Ishikawa (cell line): ENCODE data around the gene MRPL53.

Experiments
- CEBPB ChIP-seq: IDR thresholded peaks from 2 replicates; pipeline ENCODE4 v1.6.1; 2012
- CREB1 ChIP-seq: IDR thresholded peaks from 2 replicates; pipeline ENCODE4 v1.6.1; 2012; ENCODE audit warnings: low read depth
- EP300 ChIP-seq: IDR thresholded peaks from 2 replicates; pipeline ENCODE4 v1.6.1; 2012; ENCODE audit warnings: borderline replicate concordance
- FOXM1 ChIP-seq: IDR thresholded peaks from 2 replicates; pipeline ENCODE4 v1.6.1; 2012; ENCODE audit warnings: low read depth, borderline replicate concordance
- NFIC ChIP-seq: IDR thresholded peaks from 2 replicates; pipeline ENCODE4 v1.6.1; 2012
- RAD21 ChIP-seq: IDR thresholded peaks from 2 replicates; pipeline ENCODE4 v1.6.1; 2012; ENCODE audit warnings: low read depth
- TAF1 ChIP-seq: IDR thresholded peaks from 2 replicates; pipeline ENCODE4 v1.6.1; 2012; ENCODE audit warnings: low read depth, mild to moderate bottlenecking
- TEAD4 ChIP-seq: IDR thresholded peaks from 2 replicates; pipeline ENCODE4 v1.6.1; 2012
- YY1 ChIP-seq: IDR thresholded peaks from 2 replicates; pipeline ENCODE4 v1.6.1; 2012; ENCODE audit warnings: low read depth
- ZBTB7A ChIP-seq: IDR thresholded peaks from 2 replicates; pipeline ENCODE4 v1.6.1; 2012; ENCODE audit warnings: low read depth
- TF ChIP-seq, protein P1 (sequence below): IDR thresholded peaks from 2 replicates; pipeline ENCODE4 v1.6.1; 2012
- TF ChIP-seq, protein P2 (sequence below): IDR thresholded peaks from 2 replicates; pipeline ENCODE4 v1.6.1; 2012; ENCODE audit warnings: low read depth, mild to moderate bottlenecking
- TF ChIP-seq, protein P3 (sequence below): IDR thresholded peaks from 2 replicates; pipeline ENCODE4 v1.6.1; 2012

DNA sequence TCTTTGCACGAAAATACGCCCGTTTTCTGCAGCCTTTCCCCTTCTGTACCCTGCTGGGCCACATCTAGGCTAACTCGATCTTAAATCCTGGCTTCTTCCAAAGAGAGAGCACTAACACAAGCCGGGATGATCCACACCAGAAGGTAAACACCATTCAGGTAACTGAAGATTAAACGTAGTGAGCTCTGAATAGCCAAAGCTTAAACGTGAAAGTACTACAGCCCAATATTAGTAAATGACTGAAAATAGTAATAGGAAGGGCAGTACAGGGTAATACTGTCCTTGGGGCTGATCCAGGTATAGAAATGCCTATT lies 422 bp upstream of the MRPL53 start:
- TF ChIP-seq, protein P1, sequence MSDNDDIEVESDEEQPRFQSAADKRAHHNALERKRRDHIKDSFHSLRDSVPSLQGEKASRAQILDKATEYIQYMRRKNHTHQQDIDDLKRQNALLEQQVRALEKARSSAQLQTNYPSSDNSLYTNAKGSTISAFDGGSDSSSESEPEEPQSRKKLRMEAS: no peak
- TF ChIP-seq, protein P2, sequence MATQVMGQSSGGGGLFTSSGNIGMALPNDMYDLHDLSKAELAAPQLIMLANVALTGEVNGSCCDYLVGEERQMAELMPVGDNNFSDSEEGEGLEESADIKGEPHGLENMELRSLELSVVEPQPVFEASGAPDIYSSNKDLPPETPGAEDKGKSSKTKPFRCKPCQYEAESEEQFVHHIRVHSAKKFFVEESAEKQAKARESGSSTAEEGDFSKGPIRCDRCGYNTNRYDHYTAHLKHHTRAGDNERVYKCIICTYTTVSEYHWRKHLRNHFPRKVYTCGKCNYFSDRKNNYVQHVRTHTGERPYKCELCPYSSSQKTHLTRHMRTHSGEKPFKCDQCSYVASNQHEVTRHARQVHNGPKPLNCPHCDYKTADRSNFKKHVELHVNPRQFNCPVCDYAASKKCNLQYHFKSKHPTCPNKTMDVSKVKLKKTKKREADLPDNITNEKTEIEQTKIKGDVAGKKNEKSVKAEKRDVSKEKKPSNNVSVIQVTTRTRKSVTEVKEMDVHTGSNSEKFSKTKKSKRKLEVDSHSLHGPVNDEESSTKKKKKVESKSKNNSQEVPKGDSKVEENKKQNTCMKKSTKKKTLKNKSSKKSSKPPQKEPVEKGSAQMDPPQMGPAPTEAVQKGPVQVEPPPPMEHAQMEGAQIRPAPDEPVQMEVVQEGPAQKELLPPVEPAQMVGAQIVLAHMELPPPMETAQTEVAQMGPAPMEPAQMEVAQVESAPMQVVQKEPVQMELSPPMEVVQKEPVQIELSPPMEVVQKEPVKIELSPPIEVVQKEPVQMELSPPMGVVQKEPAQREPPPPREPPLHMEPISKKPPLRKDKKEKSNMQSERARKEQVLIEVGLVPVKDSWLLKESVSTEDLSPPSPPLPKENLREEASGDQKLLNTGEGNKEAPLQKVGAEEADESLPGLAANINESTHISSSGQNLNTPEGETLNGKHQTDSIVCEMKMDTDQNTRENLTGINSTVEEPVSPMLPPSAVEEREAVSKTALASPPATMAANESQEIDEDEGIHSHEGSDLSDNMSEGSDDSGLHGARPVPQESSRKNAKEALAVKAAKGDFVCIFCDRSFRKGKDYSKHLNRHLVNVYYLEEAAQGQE: no peak
- TF ChIP-seq FOXM1 (no peak), CREB1 (no peak), CEBPB (no peak), NFIC (no peak), TEAD4 (no peak), EP300 (no peak), ZBTB7A (no peak), RAD21 (no peak), TAF1 (no peak), YY1 (no peak)
- TF ChIP-seq, protein P3, sequence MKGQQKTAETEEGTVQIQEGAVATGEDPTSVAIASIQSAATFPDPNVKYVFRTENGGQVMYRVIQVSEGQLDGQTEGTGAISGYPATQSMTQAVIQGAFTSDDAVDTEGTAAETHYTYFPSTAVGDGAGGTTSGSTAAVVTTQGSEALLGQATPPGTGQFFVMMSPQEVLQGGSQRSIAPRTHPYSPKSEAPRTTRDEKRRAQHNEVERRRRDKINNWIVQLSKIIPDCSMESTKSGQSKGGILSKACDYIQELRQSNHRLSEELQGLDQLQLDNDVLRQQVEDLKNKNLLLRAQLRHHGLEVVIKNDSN: no peak
